Epithelial cell of esophagus (primary cell): ENCODE data around the gene C20orf141.
"Not testable (repeated sequence)": the region's sequence is repeated elsewhere in the genome, so short reads cannot be mapped to it uniquely, and the experiment has no call there.

ENCODE experiments used
- DNase-seq: peaks from one replicate; pipeline ENCODE4 v3.0.0; 2010; ENCODE audit warnings: low read depth
- H3K4me3 ChIP-seq: 2 replicates; pipeline ENCODE4 v1.5.1; 2011; ENCODE audit warnings: mild to moderate bottlenecking, low read length, control low read depth
- TF ChIP-seq, protein P1 (sequence below): IDR thresholded peaks from 2 replicates; pipeline ENCODE4 v1.5.1; 2011; ENCODE audit warnings: low read depth, mild to moderate bottlenecking, low read length, control low read depth, inconsistent platforms; ENCODE audit not compliant: insufficient read depth; ENCODE audit errors: missing control alignments

Gene C20orf141

DNA sequence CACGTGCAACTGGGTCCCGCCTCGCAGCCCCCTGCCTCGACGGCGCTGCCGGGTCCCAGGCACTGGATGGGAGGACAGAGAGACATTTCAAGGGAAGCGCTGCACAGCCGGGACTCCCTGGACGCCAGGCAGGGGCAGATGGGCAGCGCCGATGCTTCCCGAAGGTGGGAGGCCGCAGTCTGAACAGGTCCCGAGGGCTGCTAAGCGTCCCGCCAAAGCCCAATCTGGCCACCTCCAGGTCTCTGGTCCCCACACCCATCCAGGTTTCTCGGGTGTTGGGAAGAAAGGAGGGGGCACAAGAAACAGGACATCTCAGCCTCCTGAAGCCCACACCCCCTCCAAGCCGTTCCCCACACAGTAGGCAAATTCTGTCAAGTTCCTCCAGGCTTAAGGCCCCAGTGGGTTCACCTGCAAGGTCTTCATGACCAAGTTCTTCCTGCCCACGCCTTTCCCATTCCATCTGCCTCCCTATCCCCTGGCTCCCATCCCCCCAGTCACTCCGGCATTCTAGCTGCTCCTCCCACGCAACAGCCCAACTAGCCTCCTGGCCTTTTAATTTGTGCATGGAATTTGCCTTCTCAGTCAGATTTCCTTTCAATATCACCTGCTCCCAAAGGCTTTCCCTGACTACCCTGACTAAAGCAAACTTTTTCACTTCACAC, 9.0 kb upstream of the C20orf141 start:
- TF ChIP-seq, protein P1, sequence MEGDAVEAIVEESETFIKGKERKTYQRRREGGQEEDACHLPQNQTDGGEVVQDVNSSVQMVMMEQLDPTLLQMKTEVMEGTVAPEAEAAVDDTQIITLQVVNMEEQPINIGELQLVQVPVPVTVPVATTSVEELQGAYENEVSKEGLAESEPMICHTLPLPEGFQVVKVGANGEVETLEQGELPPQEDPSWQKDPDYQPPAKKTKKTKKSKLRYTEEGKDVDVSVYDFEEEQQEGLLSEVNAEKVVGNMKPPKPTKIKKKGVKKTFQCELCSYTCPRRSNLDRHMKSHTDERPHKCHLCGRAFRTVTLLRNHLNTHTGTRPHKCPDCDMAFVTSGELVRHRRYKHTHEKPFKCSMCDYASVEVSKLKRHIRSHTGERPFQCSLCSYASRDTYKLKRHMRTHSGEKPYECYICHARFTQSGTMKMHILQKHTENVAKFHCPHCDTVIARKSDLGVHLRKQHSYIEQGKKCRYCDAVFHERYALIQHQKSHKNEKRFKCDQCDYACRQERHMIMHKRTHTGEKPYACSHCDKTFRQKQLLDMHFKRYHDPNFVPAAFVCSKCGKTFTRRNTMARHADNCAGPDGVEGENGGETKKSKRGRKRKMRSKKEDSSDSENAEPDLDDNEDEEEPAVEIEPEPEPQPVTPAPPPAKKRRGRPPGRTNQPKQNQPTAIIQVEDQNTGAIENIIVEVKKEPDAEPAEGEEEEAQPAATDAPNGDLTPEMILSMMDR = no peak
- H3K4me3 ChIP-seq = no peak overlapping the region
- DNase-seq = no peak

DNA sequence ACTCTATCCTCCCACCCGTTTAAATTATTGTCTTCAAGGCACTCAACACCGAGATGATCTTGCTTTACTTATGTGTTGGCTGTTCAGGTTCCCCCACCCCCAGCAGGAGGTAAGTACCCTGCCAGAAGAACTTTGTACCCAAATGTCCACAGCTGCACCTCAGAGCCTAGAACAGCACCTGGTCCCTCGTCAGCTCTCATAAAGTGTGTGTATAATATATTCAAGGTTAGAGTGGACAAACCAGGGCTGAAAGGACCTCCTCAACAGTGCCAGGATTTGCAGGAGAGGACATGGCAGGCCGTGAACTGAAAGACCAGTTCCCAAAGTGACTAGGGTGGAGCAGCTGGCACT, 8.5 kb upstream of the C20orf141 start:
- no peak overlapping the region for H3K4me3 ChIP-seq
- TF ChIP-seq, protein P1 = no peak
- no peak for DNase-seq

- TF ChIP-seq, protein P1 = no peak
- DNase-seq = no peak
- H3K4me3 ChIP-seq = no peak overlapping the region
These were observed 7.8 kb upstream of the C20orf141 start for GRCh38 chr20:2807019-2807418.

DNA sequence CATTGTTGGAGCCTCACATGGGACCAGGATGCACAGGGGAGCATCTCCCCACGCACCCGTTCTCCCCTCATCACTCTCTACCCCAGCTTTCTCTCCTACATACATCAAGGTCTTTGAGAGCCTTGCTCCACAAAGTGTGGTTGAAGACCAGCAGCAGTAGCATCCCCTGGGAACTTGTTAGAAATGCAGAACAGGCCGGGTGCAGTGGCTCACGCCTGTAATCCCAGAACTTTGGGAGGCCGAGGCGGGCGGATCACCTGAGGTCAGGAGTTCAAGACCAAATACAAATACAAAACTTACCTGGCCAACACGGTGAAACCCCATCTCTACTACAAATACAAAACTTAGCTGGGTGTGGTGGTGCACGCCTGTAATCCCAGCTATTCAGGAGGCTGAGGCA, 6.9 kb upstream of the C20orf141 start:
- DNase-seq, H3K4me3 ChIP-seq: not testable (repeated sequence)

DNA sequence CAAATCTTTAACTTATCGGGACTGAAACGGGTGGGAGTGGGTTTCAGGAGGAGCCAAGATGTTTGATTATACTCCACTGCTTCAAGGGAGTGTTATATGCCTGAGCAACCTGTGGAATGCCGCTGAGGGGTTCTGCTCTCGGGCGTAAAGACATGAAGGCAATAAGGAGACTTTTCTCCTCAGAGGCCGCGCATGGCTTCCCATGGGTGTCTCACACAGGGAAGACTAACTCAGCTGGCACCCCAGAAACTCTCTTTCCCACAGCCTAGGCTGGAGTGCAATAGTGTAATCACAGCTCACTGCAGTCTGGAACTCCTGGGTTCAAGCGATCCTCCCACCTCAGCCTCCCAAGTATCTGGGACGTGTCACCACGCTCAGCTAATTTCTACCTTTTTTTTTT, 5.1 kb upstream of the C20orf141 start:
- no peak for DNase-seq
- no peak overlapping the region for H3K4me3 ChIP-seq
- TF ChIP-seq, protein P1 = no peak

DNA sequence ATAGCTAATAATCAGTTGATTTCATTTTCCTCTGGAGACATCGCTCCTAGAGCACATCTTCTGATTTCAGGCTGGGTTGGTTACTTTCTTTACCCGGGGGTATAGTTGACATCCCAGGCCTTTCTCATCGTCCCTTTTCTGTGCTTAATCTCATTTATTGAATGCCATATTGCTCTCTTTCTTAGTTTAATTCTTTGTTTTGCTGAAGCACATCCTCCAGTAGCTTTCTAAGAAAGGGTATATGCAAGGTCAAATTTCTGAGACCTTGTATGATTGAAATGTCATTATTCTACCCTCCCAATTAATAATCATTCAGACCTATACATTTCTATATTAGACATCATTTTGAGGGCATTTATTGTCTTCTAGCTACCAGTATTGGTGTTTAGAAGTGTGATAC, 2.6 kb upstream of the C20orf141 start:
- TF ChIP-seq, protein P1 = no peak
- no peak overlapping the region for H3K4me3 ChIP-seq
- DNase-seq = no peak

GRCh38 chr20:2814076-2814475, 711 bp upstream of the C20orf141 start:
- DNase-seq = no peak
- H3K4me3 ChIP-seq = no peak overlapping the region
- TF ChIP-seq, protein P1 = no peak
